GM20000 (cell line): ENCODE results near the gene CLDN10.
A peak's percentile ranks its signal among the peaks of the same experiment; 100 is the strongest.

ENCODE experiments used
- DNase-seq: peaks from one replicate; pipeline ENCODE4 v3.0.0; 2012; ENCODE audit warnings: low spot score
- TF ChIP-seq, protein P1 (sequence below): IDR thresholded peaks from 2 replicates; pipeline ENCODE4 v1.5.1; 2012; ENCODE audit warnings: mild to moderate bottlenecking, control low read depth; ENCODE audit errors: extremely low read depth, missing control alignments

CLDN10 gene

GRCh38 chr13:95552539-95553441, at the start of gene CLDN10:
TSS of gene CLDN10 (plus strand) at chr13:95552720. CDS start at chr13:95552754, 34 bp downstream.
- TF ChIP-seq, protein P1, sequence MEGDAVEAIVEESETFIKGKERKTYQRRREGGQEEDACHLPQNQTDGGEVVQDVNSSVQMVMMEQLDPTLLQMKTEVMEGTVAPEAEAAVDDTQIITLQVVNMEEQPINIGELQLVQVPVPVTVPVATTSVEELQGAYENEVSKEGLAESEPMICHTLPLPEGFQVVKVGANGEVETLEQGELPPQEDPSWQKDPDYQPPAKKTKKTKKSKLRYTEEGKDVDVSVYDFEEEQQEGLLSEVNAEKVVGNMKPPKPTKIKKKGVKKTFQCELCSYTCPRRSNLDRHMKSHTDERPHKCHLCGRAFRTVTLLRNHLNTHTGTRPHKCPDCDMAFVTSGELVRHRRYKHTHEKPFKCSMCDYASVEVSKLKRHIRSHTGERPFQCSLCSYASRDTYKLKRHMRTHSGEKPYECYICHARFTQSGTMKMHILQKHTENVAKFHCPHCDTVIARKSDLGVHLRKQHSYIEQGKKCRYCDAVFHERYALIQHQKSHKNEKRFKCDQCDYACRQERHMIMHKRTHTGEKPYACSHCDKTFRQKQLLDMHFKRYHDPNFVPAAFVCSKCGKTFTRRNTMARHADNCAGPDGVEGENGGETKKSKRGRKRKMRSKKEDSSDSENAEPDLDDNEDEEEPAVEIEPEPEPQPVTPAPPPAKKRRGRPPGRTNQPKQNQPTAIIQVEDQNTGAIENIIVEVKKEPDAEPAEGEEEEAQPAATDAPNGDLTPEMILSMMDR, result no peak
- DNase-seq, result peak; percentile 29

GRCh38 chr13:95503662-95504061, 48.9 kb upstream of the CLDN10 start:
- no peak for DNase-seq
- TF ChIP-seq, protein P1, result no peak

GRCh38 chr13:95505265-95505664, 47.3 kb upstream of the CLDN10 start:
- TF ChIP-seq, protein P1, result no peak
- DNase-seq, result no peak

GRCh38 chr13:95505986-95506385, 46.5 kb upstream of the CLDN10 start:
- TF ChIP-seq, protein P1, result no peak
- no peak for DNase-seq

GRCh38 chr13:95507991-95508390, 44.5 kb upstream of the CLDN10 start:
- TF ChIP-seq, protein P1, result no peak
- no peak for DNase-seq

- no peak for DNase-seq
- TF ChIP-seq, protein P1, result no peak
Measured at GRCh38 chr13:95508996-95509395, 43.5 kb upstream of the CLDN10 start.

DNA sequence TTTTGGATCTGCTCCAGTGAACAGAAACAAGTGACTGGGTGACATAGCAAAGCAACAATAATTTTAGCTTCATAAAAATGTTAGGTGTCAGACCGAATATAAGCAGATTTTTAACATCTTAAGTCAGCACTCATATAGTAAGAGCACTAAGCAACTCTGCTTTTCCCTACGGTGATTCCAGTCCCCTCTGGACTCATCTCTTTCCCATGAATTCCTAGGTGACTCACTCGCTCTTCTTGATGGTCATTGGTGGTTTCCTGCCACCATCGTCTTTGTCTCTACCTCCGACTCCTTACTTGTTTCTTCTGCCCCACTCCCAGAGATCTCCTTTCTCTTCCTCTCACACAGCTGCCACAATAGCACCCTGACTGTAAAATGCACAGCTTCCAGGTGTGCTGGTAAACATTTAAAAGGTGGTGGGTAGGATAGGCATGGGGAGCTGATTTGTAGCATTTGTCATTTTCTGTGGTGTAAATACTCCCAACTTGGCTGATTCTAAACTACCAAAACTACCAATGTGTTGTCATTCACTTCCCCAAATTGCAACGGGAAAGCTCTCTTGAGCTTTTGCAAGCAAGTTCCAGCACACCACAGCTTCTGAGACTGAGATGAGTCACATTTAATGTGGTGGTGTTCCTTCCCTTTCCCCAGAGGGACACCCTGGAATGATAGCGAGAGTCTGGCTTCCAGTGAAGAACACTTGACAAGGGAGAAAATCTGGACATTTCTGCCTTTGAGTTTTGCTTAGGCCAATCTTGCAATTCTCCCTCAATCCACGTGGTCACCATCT, 42.8 kb upstream of the CLDN10 start:
- no peak for DNase-seq
- TF ChIP-seq, protein P1, result no peak
